PC-3 (cell line): ENCODE data around the gene SBSN. TPM values are rescaled to one million over a fixed set of nuclear protein-coding genes. Genes with fewer than 3 reads are reported as not detected.
A peak's percentile ranks its signal among the peaks of the same experiment; 100 is the strongest.

Experiments used
- ATAC-seq: fragments of 200-7000 bp; cut with Tn5 transposase; 2 replicates; pipeline ENCODE4 v1.9.1; 2020; ENCODE audit warnings: mild to moderate bottlenecking, moderate library complexity
- Bru-seq: library from RNA; stranded (reverse); fragments of 400-500 nt; gene quantifications from one replicate; lab custom pipeline; 2021; lab: Mats Ljungman, UMichigan
- BruChase-seq, 2 experiments: library from RNA; stranded (reverse); fragments of 400-500 nt; gene quantifications; one replicate each; lab custom pipeline; 2021; lab: Mats Ljungman, UMichigan
- BruUV-seq: library from RNA; stranded (reverse); fragments of 400-500 nt; replicated peaks from 2 replicates; lab custom pipeline; 2021; lab: Mats Ljungman, UMichigan
- CTCF ChIA-PET: fragments of 300-600 bp; sonication (Branson Sonifier 250); formaldehyde crosslinking; loops from one replicate; lab custom pipeline; 2022; ENCODE audit warnings: antibody characterized with exemption; lab: Charles Lee
- POLR2A ChIA-PET: fragments of 300-600 bp; sonication (Branson Sonifier 250); formaldehyde crosslinking; loops from one replicate; lab custom pipeline; 2022; ENCODE audit warnings: antibody characterized with exemption; ENCODE audit not compliant: unreplicated experiment; lab: Charles Lee
- DNase-seq: peaks from one replicate; pipeline ENCODE4 v3.0.0-alpha.2; 2015
- H2AFZ ChIP-seq: fragments of 300-600 bp; sonication (generic); 2 replicates; pipeline ENCODE4 v1.6.0; 2016; ENCODE audit warnings: antibody characterized with exemption, low read length
- H3F3A ChIP-seq: fragments of 300-600 bp; sonication (generic); one replicate; pipeline ENCODE4 v1.6.0; 2017; ENCODE audit warnings: antibody characterized with exemption, low read length, control low read depth, mild to moderate bottlenecking; ENCODE audit not compliant: unreplicated experiment
- H3K27ac ChIP-seq: fragments of 300-600 bp; sonication (generic); 2 replicates; pipeline ENCODE4 v1.5.1; 2016; ENCODE audit warnings: mild to moderate bottlenecking, low read length
- H3K27me3 ChIP-seq: fragments of 300-600 bp; sonication (generic); 2 replicates; pipeline ENCODE4 v1.6.1; 2016; ENCODE audit warnings: low read length, mixed read lengths
- H3K36me3 ChIP-seq: fragments of 300-600 bp; sonication (generic); 2 replicates; pipeline ENCODE4 v1.6.1; 2016; ENCODE audit warnings: low read depth, mixed run types, low read length, mixed read lengths
- H3K4me1 ChIP-seq: fragments of 300-600 bp; sonication (generic); 2 replicates; pipeline ENCODE4 v1.5.1; 2016; ENCODE audit warnings: low read length; ENCODE audit not compliant: insufficient read depth
- H3K4me2 ChIP-seq: fragments of 300-600 bp; sonication (generic); 2 replicates; pipeline ENCODE4 v1.6.0; 2016; ENCODE audit warnings: low read length
- H3K4me3 ChIP-seq: fragments of 300-600 bp; sonication (generic); 2 replicates; pipeline ENCODE4 v1.5.1; 2016; ENCODE audit warnings: mild to moderate bottlenecking, low read length, mixed read lengths
- H3K79me2 ChIP-seq: fragments of 300-600 bp; sonication (generic); 2 replicates; pipeline ENCODE4 v1.6.1; 2017; ENCODE audit warnings: low read length, mixed read lengths
- H3K9ac ChIP-seq: fragments of 300-600 bp; sonication (generic); 2 replicates; pipeline ENCODE4 v1.6.0; 2016; ENCODE audit warnings: mild to moderate bottlenecking, low read length
- H3K9me2 ChIP-seq: fragments of 300-600 bp; sonication (generic); replicated peaks from 2 replicates; pipeline ENCODE4 v1.6.1; 2016; ENCODE audit warnings: mixed run types, low read length, mixed read lengths
- H3K9me3 ChIP-seq: fragments of 300-600 bp; sonication (generic); 2 replicates; pipeline ENCODE4 v1.6.1; 2016; ENCODE audit warnings: low read length, mixed read lengths
- H4K20me1 ChIP-seq: fragments of 300-600 bp; sonication (generic); 2 replicates; pipeline ENCODE4 v1.6.1; 2016; ENCODE audit warnings: low read length, mixed read lengths
- EZH2 ChIP-seq: fragments of 300-600 bp; sonication (generic); IDR thresholded peaks from one replicate; pipeline ENCODE4 v1.6.1; 2017; ENCODE audit warnings: antibody characterized with exemption, mild to moderate bottlenecking, low read length; ENCODE audit not compliant: unreplicated experiment
- EZH2phosphoT487 ChIP-seq: fragments of 300-600 bp; sonication (generic); IDR thresholded peaks from 2 replicates; pipeline ENCODE4 v1.6.1; 2018; ENCODE audit warnings: mild to moderate bottlenecking, antibody characterized with exemption, low read length, borderline replicate concordance
- intact Hi-C: fragments of 100-400 bp; cut with micrococcal nuclease; formaldehyde crosslinking; loops from 2 replicates; pipeline ENCODE4 v1.9.0; 2023
- long read RNA-seq: library from polyadenylated mRNA; unstranded; transcript quantifications from one replicate; pipeline ENCODE4 v2.0.0, GENCODE V29; 2021; ENCODE audit not compliant: unreplicated experiment
- total RNA-seq: library from RNA; depleted of rRNA; stranded (reverse); fragments of >200 nt; gene quantifications from 2 replicates; pipeline ENCODE4 v1.2.3, GENCODE V29; 2014; rRNA removed
- TF ChIP-seq, protein P1 (sequence below): fragments of 300-600 bp; sonication (generic); conservative IDR thresholded peaks from 2 replicates; pipeline ENCODE4 v1.5.1; 2017; ENCODE audit warnings: antibody characterized with exemption, low read depth, mild to moderate bottlenecking, low read length

Gene SBSN, protein sequence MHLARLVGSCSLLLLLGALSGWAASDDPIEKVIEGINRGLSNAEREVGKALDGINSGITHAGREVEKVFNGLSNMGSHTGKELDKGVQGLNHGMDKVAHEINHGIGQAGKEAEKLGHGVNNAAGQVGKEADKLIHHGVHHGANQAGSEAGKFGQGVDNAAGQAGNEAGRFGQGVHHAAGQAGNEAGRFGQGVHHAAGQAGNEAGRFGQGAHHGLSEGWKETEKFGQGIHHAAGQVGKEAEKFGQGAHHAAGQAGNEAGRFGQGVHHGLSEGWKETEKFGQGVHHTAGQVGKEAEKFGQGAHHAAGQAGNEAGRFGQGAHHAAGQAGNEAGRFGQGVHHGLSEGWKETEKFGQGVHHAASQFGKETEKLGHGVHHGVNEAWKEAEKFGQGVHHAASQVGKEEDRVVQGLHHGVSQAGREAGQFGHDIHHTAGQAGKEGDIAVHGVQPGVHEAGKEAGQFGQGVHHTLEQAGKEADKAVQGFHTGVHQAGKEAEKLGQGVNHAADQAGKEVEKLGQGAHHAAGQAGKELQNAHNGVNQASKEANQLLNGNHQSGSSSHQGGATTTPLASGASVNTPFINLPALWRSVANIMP
- total RNA-seq (0.26 and 2.1 TPM in 2 replicates), Bru-seq, nascent RNA (percentile 18 among the genes with signal in this experiment), BruChase-seq, experiment 1, labeled RNA remaining after a 6-hour chase (percentile 64 among the genes with signal in this experiment), BruChase-seq, experiment 2, labeled RNA remaining after a 2-hour chase (percentile 47 among the genes with signal in this experiment)
- long read RNA-seq, partial matches to known transcripts: 0 of 2 reads
- long read RNA-seq, other reads (novel, unspliced or antisense): 1 of 2 reads

DNA sequence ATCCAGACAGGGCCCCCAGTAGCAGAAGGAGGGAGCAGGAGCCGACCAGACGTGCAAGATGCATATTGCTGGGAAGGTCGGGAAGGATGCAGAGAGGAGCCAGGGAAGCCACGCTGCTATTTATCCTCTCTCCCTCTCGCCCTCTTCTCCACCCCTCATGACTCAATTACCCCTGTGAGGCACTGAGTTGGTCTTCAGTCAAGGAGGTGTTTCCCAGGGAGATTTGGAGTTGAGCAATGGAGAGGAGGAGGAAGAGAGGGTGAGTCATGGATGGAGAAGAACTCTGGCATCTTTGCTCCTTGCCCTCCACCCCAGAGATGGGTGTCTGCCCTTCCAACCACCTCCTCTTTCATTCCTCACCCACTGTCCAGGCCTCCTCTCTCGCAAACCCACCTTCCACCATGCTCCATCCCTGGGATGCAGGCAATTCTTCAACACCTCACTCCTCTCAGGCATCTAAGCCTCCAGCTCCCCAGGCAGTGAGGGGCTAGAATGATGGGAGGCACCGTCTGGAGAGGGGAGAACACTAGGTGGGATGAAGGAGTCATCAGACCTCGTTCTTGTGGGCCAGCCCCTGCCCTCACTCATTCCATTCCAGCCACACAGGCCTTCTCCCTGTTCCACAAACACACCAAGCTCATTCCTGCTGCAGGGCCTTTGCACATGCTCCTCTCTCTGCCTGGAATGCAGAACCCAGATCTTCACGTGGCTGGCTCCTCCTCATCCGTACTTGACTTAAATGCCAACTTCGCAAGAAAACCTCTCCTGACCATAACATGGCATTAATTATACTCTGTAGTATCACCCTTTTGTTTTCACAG, at the start of gene SBSN:
SBSN (minus strand) TSS at position 94 of the 821 bp plus-strand sequence; CDS start at position 64, 30 bp downstream.
- CTCF ChIA-PET: no interaction called here
- H3K4me3 ChIP-seq: no peak within 1 kb of the TSS
- no peak within 1 kb of the TSS for H3K27ac ChIP-seq
- DNase-seq (peak; percentile 48), ATAC-seq (no peak)
- intact Hi-C loops: no loop called here
- no peak within 1 kb of the TSS for H2AFZ ChIP-seq
- no peaks in the 10 kb centered on the region for H4K20me1 ChIP-seq
- H3K9me3 ChIP-seq: no peaks in the 10 kb centered on the region
- POLR2A ChIA-PET: no interaction called here
- no peaks in the 10 kb centered on the region for H3K36me3 ChIP-seq
- TF ChIP-seq EZH2 (no peak), EZH2phosphoT487 (no peak)
- TF ChIP-seq, protein P1, sequence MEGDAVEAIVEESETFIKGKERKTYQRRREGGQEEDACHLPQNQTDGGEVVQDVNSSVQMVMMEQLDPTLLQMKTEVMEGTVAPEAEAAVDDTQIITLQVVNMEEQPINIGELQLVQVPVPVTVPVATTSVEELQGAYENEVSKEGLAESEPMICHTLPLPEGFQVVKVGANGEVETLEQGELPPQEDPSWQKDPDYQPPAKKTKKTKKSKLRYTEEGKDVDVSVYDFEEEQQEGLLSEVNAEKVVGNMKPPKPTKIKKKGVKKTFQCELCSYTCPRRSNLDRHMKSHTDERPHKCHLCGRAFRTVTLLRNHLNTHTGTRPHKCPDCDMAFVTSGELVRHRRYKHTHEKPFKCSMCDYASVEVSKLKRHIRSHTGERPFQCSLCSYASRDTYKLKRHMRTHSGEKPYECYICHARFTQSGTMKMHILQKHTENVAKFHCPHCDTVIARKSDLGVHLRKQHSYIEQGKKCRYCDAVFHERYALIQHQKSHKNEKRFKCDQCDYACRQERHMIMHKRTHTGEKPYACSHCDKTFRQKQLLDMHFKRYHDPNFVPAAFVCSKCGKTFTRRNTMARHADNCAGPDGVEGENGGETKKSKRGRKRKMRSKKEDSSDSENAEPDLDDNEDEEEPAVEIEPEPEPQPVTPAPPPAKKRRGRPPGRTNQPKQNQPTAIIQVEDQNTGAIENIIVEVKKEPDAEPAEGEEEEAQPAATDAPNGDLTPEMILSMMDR: no peak
- H3K4me2 ChIP-seq: no peak within 1 kb of the TSS
- H3K4me1 ChIP-seq: peaks cover 3% of the 10 kb centered on the region; the same call in 1 of the 2 replicates
- no peaks in the 10 kb centered on the region for H3K79me2 ChIP-seq
- BruUV-seq: no TSS peak
- no peaks in the 10 kb centered on the region for H3K9me2 ChIP-seq
- H3K27me3 ChIP-seq: no peaks in the 10 kb centered on the region
- no peak within 1 kb of the TSS for H3K9ac ChIP-seq
- H3F3A ChIP-seq: no peaks in the 10 kb centered on the region

DNA sequence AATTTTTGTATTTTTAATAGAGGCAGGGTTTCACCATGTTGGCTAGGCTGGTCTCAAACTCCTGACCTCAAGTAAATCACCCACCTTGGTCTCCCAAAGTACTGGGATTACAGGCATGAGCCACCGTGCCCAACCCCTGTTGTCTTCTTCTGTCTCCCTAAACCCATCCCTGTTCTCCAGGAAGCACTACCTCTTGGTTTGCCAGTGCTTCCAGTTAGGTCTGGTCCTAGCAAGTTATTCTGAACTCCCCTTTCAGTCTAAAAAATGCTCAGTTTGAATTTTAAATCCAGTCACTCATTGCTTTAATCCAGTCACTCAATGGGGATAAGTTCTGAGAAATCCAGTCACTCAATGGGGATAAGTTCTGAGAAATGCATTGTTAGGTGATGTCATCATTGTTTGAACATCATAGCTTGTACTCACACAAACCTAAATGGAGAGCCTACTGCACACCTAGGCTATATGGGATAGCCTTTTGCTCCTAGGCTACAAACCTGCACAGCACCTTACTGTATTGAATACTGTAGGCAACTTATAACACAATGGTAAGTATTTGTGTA, 43.4 kb upstream of the SBSN start:
- no peaks in the 10 kb centered on the region for H3K79me2 ChIP-seq
- H3K27me3 ChIP-seq: no peaks in the 10 kb centered on the region
- no peaks in the 10 kb centered on the region for H4K20me1 ChIP-seq
- DNase-seq: no peak
- intact Hi-C loops: no loop called here
- no peaks in the 10 kb centered on the region for H3F3A ChIP-seq
- ChIA-PET CTCF (no interaction called here), POLR2A (no interaction called here)
- H3K9ac ChIP-seq: no peak overlapping the region
- no peak overlapping the region for H3K4me2 ChIP-seq
- no peaks in the 10 kb centered on the region for H3K9me2 ChIP-seq
- no peak overlapping the region for H2AFZ ChIP-seq
- no TSS peak for BruUV-seq
- no peaks in the 10 kb centered on the region for H3K4me1 ChIP-seq
- H3K4me3 ChIP-seq: no peak overlapping the region
- TF ChIP-seq EZH2phosphoT487 (no peak), EZH2 (no peak)
- H3K9me3 ChIP-seq: no peaks in the 10 kb centered on the region
- H3K27ac ChIP-seq: no peak overlapping the region
- no peaks in the 10 kb centered on the region for H3K36me3 ChIP-seq
- no peak for ATAC-seq
